Heart left ventricle (tissue), 16 donors: ENCODE results near the gene GRHL1. TPM values are rescaled to one million over a fixed set of nuclear protein-coding genes. Genes with fewer than 3 reads are reported as not detected.

Experiments
- ATAC-seq, 4 donors: fragments of 200-7000 bp; cut with Tn5 transposase; one replicate each; pipeline ENCODE4 v1.9.1; 2020 to 2022; ENCODE audit warnings: moderate library complexity in 4 of 4, mild to moderate bottlenecking in 3 of 4, moderate number of reproducible peaks in 1 of 4
- DNase-seq, 5 donors: peaks; one replicate each; pipeline ENCODE4 v3.0.0-alpha.2; 2020
- H3K27ac ChIP-seq, 12 donors: fragments of 200-600 bp; sonication (generic) in 4 of 12; one replicate each; pipeline versions ENCODE4 v1.5.0 to v1.8.0; 2016 to 2022; ENCODE audit warnings: mild to moderate bottlenecking in 2 of 12
- H3K27me3 ChIP-seq, 9 donors: fragments of 200-600 bp; sonication (generic) in 2 of 9; one replicate each; pipeline versions ENCODE4 v1.5.1 to v1.8.0; 2016 to 2022; ENCODE audit warnings: mild to moderate bottlenecking in 3 of 9
- H3K36me3 ChIP-seq, 9 donors: fragments of 200-600 bp; sonication (generic) in 2 of 9; one replicate each; pipeline versions ENCODE4 v1.5.0 to v1.8.0; 2018 to 2022; ENCODE audit warnings: mild to moderate bottlenecking in 2 of 9
- H3K4me1 ChIP-seq, 12 donors: fragments of 200-600 bp; sonication (generic) in 4 of 12; one replicate each; pipeline versions ENCODE4 v1.5.0 to v1.8.0; 2016 to 2022; ENCODE audit warnings: mild to moderate bottlenecking in 3 of 12
- H3K4me3 ChIP-seq, 12 donors: fragments of 200-600 bp; sonication (generic) in 4 of 12; one replicate each; pipeline versions ENCODE4 v1.5.0 to v1.8.0; 2017 to 2022; ENCODE audit warnings: mild to moderate bottlenecking in 9 of 12, moderate library complexity in 4 of 12
- H3K9me3 ChIP-seq, 12 donors: fragments of 200-600 bp; sonication (generic) in 4 of 12; one replicate each; pipeline versions ENCODE4 v1.5.0 to v1.8.0; 2016 to 2022; ENCODE audit warnings: mild to moderate bottlenecking in 1 of 12
- POLR2A ChIP-seq, 2 donors: fragments of 450-650 bp; IDR thresholded peaks; one replicate each; pipeline ENCODE4 v1.6.1; 2017; ENCODE audit warnings: antibody characterized with exemption in 2 of 2, mild to moderate bottlenecking in 2 of 2, moderate library complexity in 2 of 2
- WGBS, 4 donors: extraction: QIAGEN DNeasy Blood & Tissue Kit in 2 of 4; methylation state at CpG; one replicate each; pipeline versions ENCODE4 v1.1.5 to v1.1.7; 2013 to 2018; 5-methylcytosine and 5-hydroxymethylcytosine counted together
- intact Hi-C, 10 donors: fragments of 100-400 bp; cut with DNase I; formaldehyde crosslinking; loops; one replicate each; pipeline versions ENCODE4 v1.11.1 to v1.14.2; 2022
- polyA plus RNA-seq, 2 donors: library from polyadenylated mRNA; stranded (reverse); fragments of 200-250 nt; gene quantifications; one replicate each; pipeline ENCODE4 v1.2.3, GENCODE V29; 2013
- total RNA-seq, 9 donors: library from RNA; depleted of rRNA in 2 of 9; stranded (reverse); fragments of >200 nt in 2 of 9; fragmentation: NEBNext Ultra II Directional in 3 of 9; extraction: Animal tissue kit (Norgen Biotek cat#: 25700) in 3 of 9; gene quantifications; one replicate each; pipeline versions ENCODE4 v1.1.0 to v1.2.4, GENCODE V29; 2016 to 2023
- TF ChIP-seq, protein P1 (sequence below), 12 donors: fragments of 200-600 bp; sonication (generic) in 4 of 12; IDR thresholded peaks; one replicate each; pipeline versions ENCODE4 v1.5.0 to v1.8.0; 2018 to 2022; ENCODE audit warnings: antibody characterized with exemption in 12 of 12, mild to moderate bottlenecking in 5 of 12
- donor health status: ischemic (EF 13 %, LVEDD 7.1; RV severe dilation, severe dysfunction).
- donor health status: healthy with polysubstance abuse.
- donor health status: DM: no; HTN: yes; CAD: no.
- donor health status: DM: no; HTN: no; CAD: no.
- donor health status: ischemic (EF 25% LVEDD 6.9; RV normal size, moderate dysfunction).
- donor health status: ischemic (EF 25% LVEDD 5.7; RV mildly dilated, moderate dysfunction).
- donor health status: healthy.
- donor health status: DM: yes; HTN: yes; CAD: no.
- donor health status: ischemic (EF 35%, LVEDD 5.7; RV mildly dilated, moderate dysfunction).
- donor health status: nonischemic (EF 11% LVEDD 7.7; RV severe dilation, severe dysfunction).
- donor health status: DM: yes; HTN: yes; CAD: no.
- donor health status: PGD.
- donor health status: ischemic (EF 29% LVEDD 5.4; RV normal size, mild dysfunction).
- donor health status: nonischemic (EF 23%, LVEDD 6.1; RV moderate dilation, normal function).

The GRHL1 gene
- total and polyA plus RNA-seq, 11 donors, result 0.50 to 2.8 (median 1.0) TPM

DNA sequence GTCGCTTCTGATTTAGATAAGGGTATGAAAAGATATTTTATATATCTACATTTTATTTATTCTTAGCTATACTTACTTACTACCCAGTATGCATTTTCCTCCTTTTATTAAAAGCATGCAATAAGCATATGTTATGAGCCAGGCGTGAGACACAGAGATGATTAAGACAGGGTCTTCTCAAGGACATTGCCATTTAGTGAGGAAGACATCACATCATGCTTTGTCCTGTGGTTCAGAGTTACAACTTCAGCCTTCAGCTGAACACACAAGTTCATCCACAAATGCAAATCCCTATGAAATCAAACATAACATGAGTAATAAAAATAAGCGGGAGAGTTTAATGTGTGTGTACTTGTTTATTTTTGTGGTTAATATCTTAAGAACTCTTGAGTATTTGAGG is 30.2 kb downstream of the GRHL1 start:
- Histone ChIP-seq H3K4me1 (peaks cover 0 to 38% (median 19%) of the 10 kb centered on the region in 12 donors), H3K27ac (no peak overlapping the region), H3K27me3 (no peaks in the 10 kb centered on the region), H3K4me3 (no peak overlapping the region), H3K36me3 (no peaks in the 10 kb centered on the region), H3K9me3 (no peaks in the 10 kb centered on the region)
- no peak for TF ChIP-seq POLR2A (IDR thresholded peaks at IDR 0.05)
- TF ChIP-seq, protein P1, sequence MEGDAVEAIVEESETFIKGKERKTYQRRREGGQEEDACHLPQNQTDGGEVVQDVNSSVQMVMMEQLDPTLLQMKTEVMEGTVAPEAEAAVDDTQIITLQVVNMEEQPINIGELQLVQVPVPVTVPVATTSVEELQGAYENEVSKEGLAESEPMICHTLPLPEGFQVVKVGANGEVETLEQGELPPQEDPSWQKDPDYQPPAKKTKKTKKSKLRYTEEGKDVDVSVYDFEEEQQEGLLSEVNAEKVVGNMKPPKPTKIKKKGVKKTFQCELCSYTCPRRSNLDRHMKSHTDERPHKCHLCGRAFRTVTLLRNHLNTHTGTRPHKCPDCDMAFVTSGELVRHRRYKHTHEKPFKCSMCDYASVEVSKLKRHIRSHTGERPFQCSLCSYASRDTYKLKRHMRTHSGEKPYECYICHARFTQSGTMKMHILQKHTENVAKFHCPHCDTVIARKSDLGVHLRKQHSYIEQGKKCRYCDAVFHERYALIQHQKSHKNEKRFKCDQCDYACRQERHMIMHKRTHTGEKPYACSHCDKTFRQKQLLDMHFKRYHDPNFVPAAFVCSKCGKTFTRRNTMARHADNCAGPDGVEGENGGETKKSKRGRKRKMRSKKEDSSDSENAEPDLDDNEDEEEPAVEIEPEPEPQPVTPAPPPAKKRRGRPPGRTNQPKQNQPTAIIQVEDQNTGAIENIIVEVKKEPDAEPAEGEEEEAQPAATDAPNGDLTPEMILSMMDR (IDR thresholded peaks at IDR 0.05), result no peak
- DNase-seq, result no peak
- ATAC-seq, result no peak
- intact Hi-C loops, result loop anchor here in 3 of 10 donors (10.0 kb wide), 3 partner anchors 137 to 453 kb away; partner anchors contain the start of gene TAF1B (in 1 of the 3)
- WGBS, 4 donors, result 95 to 96% (median 95%) methylated on average over 3 of the region's 3 CpGs

DNA sequence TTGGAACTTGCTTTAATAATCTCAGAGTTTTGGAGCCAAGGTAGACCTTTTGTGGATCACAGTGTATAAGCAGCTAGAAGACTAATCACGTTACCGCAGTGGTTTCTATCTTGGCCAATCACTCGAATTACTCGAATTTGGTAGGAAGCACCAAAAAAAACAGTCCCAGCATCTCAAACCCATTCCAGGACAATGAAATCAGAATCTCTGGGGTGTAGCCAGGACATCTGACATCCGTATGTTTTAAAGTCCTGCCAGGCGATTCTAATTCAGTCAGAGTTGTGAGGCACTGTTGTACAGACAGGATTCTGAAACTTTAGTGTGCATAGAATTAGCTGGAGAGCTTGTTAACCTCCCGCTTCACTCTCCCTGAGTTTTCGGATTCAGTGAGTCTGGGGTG is 30.8 kb downstream of the GRHL1 start:
- TF ChIP-seq POLR2A (IDR thresholded peaks at IDR 0.05), result no peak
- TF ChIP-seq, protein P1 (IDR thresholded peaks at IDR 0.05), result no peak
- Histone ChIP-seq H3K4me1 (peaks cover 0 to 38% (median 18%) of the 10 kb centered on the region in 12 donors), H3K27ac (peak overlapping the region in 2 of 12 donors; percentile 51), H3K9me3 (no peaks in the 10 kb centered on the region), H3K36me3 (no peaks in the 10 kb centered on the region), H3K27me3 (no peaks in the 10 kb centered on the region), H3K4me3 (no peak overlapping the region)
- peak in 1 of 5 donors; percentile 38 for DNase-seq
- WGBS, 4 donors, result 53 to 70% (median 61%) methylated on average over 8 of the region's 8 CpGs
- intact Hi-C loops, result loop anchor here in 3 of 10 donors (10.0 kb wide), 3 partner anchors 137 to 453 kb away; partner anchors contain the start of gene TAF1B (in 1 of the 3)
- ATAC-seq, result peak; percentile 27 to 82 (median 76)

DNA sequence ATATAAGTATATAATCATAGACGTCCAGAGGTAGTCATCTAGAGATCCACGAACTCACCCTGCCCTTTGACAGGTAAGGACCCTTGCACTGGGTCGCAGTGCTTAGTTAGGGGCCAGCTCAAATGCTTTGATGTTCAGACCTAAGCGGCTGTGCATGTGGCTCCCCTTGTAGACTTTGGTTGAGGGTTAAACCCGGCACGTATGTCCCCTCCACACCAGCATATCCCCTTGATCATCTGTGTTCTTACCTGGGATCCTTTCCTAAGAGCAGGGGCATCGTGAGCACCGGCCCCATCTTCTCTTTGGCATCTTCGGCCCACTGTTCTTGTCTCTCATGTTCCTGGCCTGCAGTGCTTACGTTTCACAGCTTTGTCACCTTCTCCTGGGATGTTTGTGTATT is 31.4 kb downstream of the GRHL1 start:
- ATAC-seq (no peak), DNase-seq (no peak)
- 91 to 94% (median 92%) methylated on average over 10 of the region's 10 CpGs for WGBS, 4 donors
- H3K4me3 ChIP-seq, result no peak overlapping the region
- intact Hi-C loops, result loop anchor here in 4 of 10 donors (1.0 to 10.0 kb wide), 4 partner anchors 65 to 452 kb away; partner anchors contain the start of gene TAF1B (in 1 of the 4)
- no peaks in the 10 kb centered on the region for H3K36me3 ChIP-seq
- H3K9me3 ChIP-seq, result no peaks in the 10 kb centered on the region
- H3K27ac ChIP-seq, result peak overlapping the region in 2 of 12 donors; percentile 51
- TF ChIP-seq, protein P1 (IDR thresholded peaks at IDR 0.05), result no peak
- no peak for TF ChIP-seq POLR2A (IDR thresholded peaks at IDR 0.05)
- peaks cover 0 to 38% (median 18%) of the 10 kb centered on the region in 12 donors for H3K4me1 ChIP-seq
- H3K27me3 ChIP-seq, result no peaks in the 10 kb centered on the region

DNA sequence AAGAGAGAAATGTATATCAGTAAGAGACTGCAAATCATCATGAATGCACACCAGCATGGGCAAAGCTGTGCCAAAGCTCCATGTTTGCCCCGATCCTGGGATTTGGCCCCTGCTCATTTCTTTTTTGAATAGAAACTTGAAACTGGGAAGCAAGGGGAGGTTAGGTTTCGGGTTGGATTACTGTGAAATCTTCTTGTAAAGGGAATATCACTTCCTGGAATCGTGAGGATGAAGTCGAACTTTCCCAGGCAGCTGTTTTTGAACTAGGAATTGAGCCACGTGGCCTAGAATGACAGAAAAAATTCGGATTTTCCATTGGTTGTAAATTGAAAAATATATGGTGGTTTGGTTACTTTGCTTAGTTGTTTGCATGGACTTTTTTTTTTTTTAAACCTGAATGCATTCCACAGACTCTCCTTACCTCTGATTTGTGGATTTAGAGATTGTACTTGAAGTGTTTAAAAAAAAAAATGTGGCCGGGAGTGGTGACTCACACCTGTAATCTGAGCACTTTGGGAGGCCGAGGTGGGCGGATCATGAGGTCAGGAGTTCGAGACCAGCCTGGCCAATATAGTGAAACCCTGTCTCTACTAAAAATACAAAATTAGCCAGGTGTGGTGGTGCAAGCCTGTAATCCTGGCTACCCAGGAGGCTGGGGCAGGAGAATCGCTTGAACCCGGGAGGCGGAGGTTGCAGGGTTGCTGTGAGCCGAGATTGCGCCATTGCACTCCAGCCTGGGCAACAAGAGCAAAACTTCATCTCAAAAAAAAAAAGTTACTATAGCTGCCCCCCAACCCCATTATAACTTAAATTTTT is 32.1 kb downstream of the GRHL1 start:
- H3K27me3 ChIP-seq, result no peaks in the 10 kb centered on the region
- no peak for DNase-seq
- peaks cover 0 to 38% (median 18%) of the 10 kb centered on the region in 12 donors for H3K4me1 ChIP-seq
- intact Hi-C loops, result loop anchor here in 8 of 10 donors (1.0 to 10.0 kb wide), 7 partner anchors 61 to 451 kb away; partner anchors contain the start of gene TAF1B (in 1 of the 8)
- H3K36me3 ChIP-seq, result no peaks in the 10 kb centered on the region
- H3K27ac ChIP-seq, result peak overlapping the region in 4 of 12 donors; percentile 37 to 74 (median 49)
- ATAC-seq, result no peak
- no peak overlapping the region for H3K4me3 ChIP-seq
- TF ChIP-seq POLR2A (IDR thresholded peaks at IDR 0.05), result no peak
- TF ChIP-seq, protein P1 (IDR thresholded peaks at IDR 0.05), result no peak
- WGBS, 4 donors, result 60 to 78% (median 68%) methylated on average over 15 of the region's 15 CpGs
- no peaks in the 10 kb centered on the region for H3K9me3 ChIP-seq
